ENCODE measurements around the gene RNF7.
"Not testable (repeated sequence)": the region's sequence is repeated elsewhere in the genome, so short reads cannot be mapped to it uniquely, and the experiment has no call there.

RNF7 gene

GRCh38 chr3:141735770-141736465 is 2.2 kb upstream of the RNF7 start:
- no peak for DNase-seq

GRCh38 chr3:141737093-141737492 is 1.0 kb upstream of the RNF7 start:
- DNase-seq: no peak

GRCh38 chr3:141737678-141738021 is 448 bp upstream of the RNF7 start:
- no peak for DNase-seq

- DNase-seq: no peak
Observed at GRCh38 chr3:141738891-141739363, 829 bp downstream of the RNF7 start.

GRCh38 chr3:141739731-141740130 is 1.6 kb downstream of the RNF7 start:
- no peak for DNase-seq

GRCh38 chr3:141740349-141740748 is 2.3 kb downstream of the RNF7 start:
- no peak for DNase-seq

GRCh38 chr3:141743305-141743704 is 5.2 kb downstream of the RNF7 start:
- no peak for DNase-seq

- DNase-seq: no peak
Observed at GRCh38 chr3:141746962-141747361, 8.9 kb downstream of the RNF7 start.

- DNase-seq: no peak
Observed at GRCh38 chr3:141753399-141753798, 15.3 kb downstream of the RNF7 start.

- no peak for DNase-seq
Observed at GRCh38 chr3:141754032-141754431, 15.9 kb downstream of the RNF7 start.

GRCh38 chr3:141762552-141762951 is 24.5 kb downstream of the RNF7 start:
- DNase-seq: not testable (repeated sequence)

GRCh38 chr3:141763088-141763750 is 25.1 kb downstream of the RNF7 start, which contains the start of gene GRK7:
Gene GRK7, plus strand, starts transcription at chr3:141763408. Its CDS starts 14,877 bp downstream, at chr3:141778285.
- DNase-seq: no peak

- no peak for DNase-seq
Observed at GRCh38 chr3:141764045-141764444, 25.9 kb downstream of the RNF7 start.

GRCh38 chr3:141764465-141764864 is 26.4 kb downstream of the RNF7 start:
- DNase-seq: no peak

- DNase-seq: no peak
Observed at GRCh38 chr3:141764986-141765385, 26.9 kb downstream of the RNF7 start.

- no peak for DNase-seq
Observed at GRCh38 chr3:141767066-141767465, 29.0 kb downstream of the RNF7 start.

GRCh38 chr3:141769221-141769894 is 31.3 kb downstream of the RNF7 start:
- no peak for DNase-seq

- no peak for DNase-seq
Observed at GRCh38 chr3:141773676-141774075, 35.6 kb downstream of the RNF7 start.

GRCh38 chr3:141776376-141776775 is 38.3 kb downstream of the RNF7 start:
- no peak for DNase-seq

- DNase-seq: no peak
Observed at GRCh38 chr3:141776885-141777284, 38.8 kb downstream of the RNF7 start.

- no peak for DNase-seq
Observed at GRCh38 chr3:141777957-141778813, 40.1 kb downstream of the RNF7 start.

- DNase-seq: no peak
Observed at GRCh38 chr3:141779667-141780066, 41.6 kb downstream of the RNF7 start.

- DNase-seq: no peak
Observed at GRCh38 chr3:141782386-141782932, 44.4 kb downstream of the RNF7 start.

All from activated CD4-positive, CD25-positive, alpha-beta regulatory T cell treated with anti-CD3 and anti-CD28 coated beads, Interleukin-2, amount 50 U/mL, for 72 hours (primary cell).